H7 (cell line): ENCODE results near the gene PEG3. TPM values are rescaled to one million over a fixed set of nuclear protein-coding genes. Genes with fewer than 3 reads are reported as not detected.
"Not testable (repeated sequence)": the region's sequence is repeated elsewhere in the genome, so short reads cannot be mapped to it uniquely, and the experiment has no call there.

ENCODE experiments used
- DNase-seq: peaks from one replicate; pipeline ENCODE4 v3.0.0; 2012
- H3K27me3 ChIP-seq: 2 replicates; pipeline ENCODE4 v1.6.0; 2011; ENCODE audit warnings: mild to moderate bottlenecking, low read length; ENCODE audit not compliant: control insufficient read depth, insufficient read depth
- H3K36me3 ChIP-seq: replicated peaks from 2 replicates; pipeline ENCODE4 v1.5.1; 2011; ENCODE audit warnings: low read length; ENCODE audit not compliant: control insufficient read depth, insufficient read depth
- H3K4me3 ChIP-seq: 2 replicates; pipeline ENCODE4 v1.5.1; 2011; ENCODE audit warnings: low read depth, mild to moderate bottlenecking, control low read depth, low read length, moderate library complexity; ENCODE audit not compliant: insufficient read depth
- total RNA-seq: library from RNA; depleted of rRNA; stranded (reverse); fragments of >200 nt; shearing (Covaris generic); gene quantifications from 2 replicates; pipeline ENCODE4 v1.2.3, GENCODE V29; 2014; rRNA removed

Gene PEG3
- not detected in 2 replicates for total RNA-seq

GRCh38 chr19:56840451-56841192 lies at the start of gene PEG3, which contains the start of gene ZIM2:
PEG3 (minus strand) TSS chr19:56840726; CDS start chr19:56824655, 16,071 bp downstream.
ZIM2 (minus strand) TSS chr19:56840726; CDS start chr19:56824277, 16,449 bp downstream.
- H3K36me3 ChIP-seq, result no peaks in the 10 kb centered on the region
- H3K27me3 ChIP-seq, result no peaks in the 10 kb centered on the region
- peak; percentile 23 for DNase-seq
- no peak within 1 kb of the TSS for H3K4me3 ChIP-seq

- Histone ChIP-seq H3K36me3 (no peaks in the 10 kb centered on the region), H3K4me3 (no peak overlapping the region), H3K27me3 (no peaks in the 10 kb centered on the region)
- no peak for DNase-seq
Measured at GRCh38 chr19:56885173-56885985, 44.9 kb upstream of the PEG3 start.

GRCh38 chr19:56884441-56884840 lies 43.9 kb upstream of the PEG3 start:
- DNase-seq, result no peak
- Histone ChIP-seq H3K4me3 (no peak overlapping the region), H3K36me3 (no peaks in the 10 kb centered on the region), H3K27me3 (no peaks in the 10 kb centered on the region)

GRCh38 chr19:56880592-56881190 lies 40.2 kb upstream of the PEG3 start:
- Histone ChIP-seq H3K36me3 (no peaks in the 10 kb centered on the region), H3K27me3 (no peaks in the 10 kb centered on the region), H3K4me3 (no peak overlapping the region)
- no peak for DNase-seq

GRCh38 chr19:56877069-56877715 lies 36.7 kb upstream of the PEG3 start:
- no peak for DNase-seq
- Histone ChIP-seq H3K36me3 (no peaks in the 10 kb centered on the region), H3K27me3 (no peaks in the 10 kb centered on the region), H3K4me3 (no peak overlapping the region)

GRCh38 chr19:56875717-56876116 lies 35.2 kb upstream of the PEG3 start:
- H3K27me3 ChIP-seq, result no peaks in the 10 kb centered on the region
- DNase-seq, result no peak
- no peaks in the 10 kb centered on the region for H3K36me3 ChIP-seq
- H3K4me3 ChIP-seq, result no peak overlapping the region

- no peak for DNase-seq
- Histone ChIP-seq H3K36me3 (no peaks in the 10 kb centered on the region), H3K27me3 (no peaks in the 10 kb centered on the region), H3K4me3 (no peak overlapping the region)
Measured at GRCh38 chr19:56874530-56874929, 34.0 kb upstream of the PEG3 start.

GRCh38 chr19:56873493-56873892 lies 33.0 kb upstream of the PEG3 start:
- no peak overlapping the region for H3K4me3 ChIP-seq
- no peaks in the 10 kb centered on the region for H3K27me3 ChIP-seq
- no peaks in the 10 kb centered on the region for H3K36me3 ChIP-seq
- DNase-seq, result no peak

- no peak for DNase-seq
- Histone ChIP-seq H3K27me3 (no peaks in the 10 kb centered on the region), H3K36me3 (no peaks in the 10 kb centered on the region), H3K4me3 (no peak overlapping the region)
Measured at GRCh38 chr19:56869886-56870285, 29.4 kb upstream of the PEG3 start.

- DNase-seq, result no peak
- Histone ChIP-seq H3K4me3 (no peak overlapping the region), H3K27me3 (no peaks in the 10 kb centered on the region), H3K36me3 (no peaks in the 10 kb centered on the region)
Measured at GRCh38 chr19:56868446-56868845, 27.9 kb upstream of the PEG3 start.

- DNase-seq, result no peak
- no peaks in the 10 kb centered on the region for H3K27me3 ChIP-seq
- no peak overlapping the region for H3K4me3 ChIP-seq
- H3K36me3 ChIP-seq, result no peaks in the 10 kb centered on the region
Measured at GRCh38 chr19:56866538-56866937, 26.0 kb upstream of the PEG3 start.

- H3K36me3 ChIP-seq, result no peaks in the 10 kb centered on the region
- no peaks in the 10 kb centered on the region for H3K27me3 ChIP-seq
- DNase-seq, result no peak
- H3K4me3 ChIP-seq, result no peak overlapping the region
Measured at GRCh38 chr19:56864443-56865125, 24.1 kb upstream of the PEG3 start.

GRCh38 chr19:56862741-56863140 lies 22.2 kb upstream of the PEG3 start:
- H3K27me3 ChIP-seq, result no peaks in the 10 kb centered on the region
- DNase-seq, result no peak
- no peaks in the 10 kb centered on the region for H3K36me3 ChIP-seq
- no peak overlapping the region for H3K4me3 ChIP-seq

- H3K4me3 ChIP-seq, H3K27me3 ChIP-seq, DNase-seq, H3K36me3 ChIP-seq: not testable (repeated sequence)
Measured at GRCh38 chr19:56860409-56860808, 19.9 kb upstream of the PEG3 start.
